LNCaP clone FGC (cell line): Measurements from ENCODE around the gene CENPP.
A peak's percentile ranks its signal among the peaks of the same experiment; 100 is the strongest.

Experiments
- DNase-seq: peaks from one replicate; pipeline ENCODE4 v3.0.0-alpha.2; 2011; ENCODE audit warnings: low read depth
- H3K4me3 ChIP-seq: 2 replicates; pipeline ENCODE4 v1.5.1; 2011; ENCODE audit warnings: mild to moderate bottlenecking, low read depth, low read length, control low read depth
- TF ChIP-seq, protein P1 (sequence below): IDR thresholded peaks from 2 replicates; pipeline ENCODE4 v1.5.1; 2012; ENCODE audit warnings: mild to moderate bottlenecking; ENCODE audit not compliant: control insufficient read depth, insufficient read depth; ENCODE audit errors: extremely low read depth

Gene CENPP

DNA sequence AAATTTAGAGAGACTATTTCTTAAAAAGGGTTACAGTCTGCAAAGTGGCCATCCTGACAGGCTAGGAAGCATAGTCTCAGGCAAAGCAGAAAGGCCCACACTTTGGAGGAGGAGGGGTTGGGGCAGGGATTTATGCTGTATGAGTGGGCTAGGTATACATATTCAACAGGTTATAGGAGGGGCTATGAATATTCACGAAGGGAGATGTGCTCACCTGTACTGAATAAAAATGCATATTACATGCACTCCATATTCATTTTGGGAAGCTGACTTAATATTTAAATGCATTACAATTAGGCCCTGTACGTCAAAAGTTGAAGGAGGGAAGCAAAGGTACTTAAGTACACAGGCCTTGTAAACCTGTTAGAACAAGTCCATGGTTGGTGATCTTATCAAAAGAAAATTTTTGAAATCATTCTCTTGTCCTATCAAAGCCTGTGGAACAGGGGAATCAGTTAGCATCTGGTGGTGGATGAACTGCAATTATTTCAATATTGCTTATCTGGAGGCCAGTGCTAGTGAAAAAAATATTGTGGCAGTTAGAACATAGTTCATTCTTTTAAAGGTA is 1.6 kb downstream of the CENPP start:
- no peak for DNase-seq
- TF ChIP-seq, protein P1, sequence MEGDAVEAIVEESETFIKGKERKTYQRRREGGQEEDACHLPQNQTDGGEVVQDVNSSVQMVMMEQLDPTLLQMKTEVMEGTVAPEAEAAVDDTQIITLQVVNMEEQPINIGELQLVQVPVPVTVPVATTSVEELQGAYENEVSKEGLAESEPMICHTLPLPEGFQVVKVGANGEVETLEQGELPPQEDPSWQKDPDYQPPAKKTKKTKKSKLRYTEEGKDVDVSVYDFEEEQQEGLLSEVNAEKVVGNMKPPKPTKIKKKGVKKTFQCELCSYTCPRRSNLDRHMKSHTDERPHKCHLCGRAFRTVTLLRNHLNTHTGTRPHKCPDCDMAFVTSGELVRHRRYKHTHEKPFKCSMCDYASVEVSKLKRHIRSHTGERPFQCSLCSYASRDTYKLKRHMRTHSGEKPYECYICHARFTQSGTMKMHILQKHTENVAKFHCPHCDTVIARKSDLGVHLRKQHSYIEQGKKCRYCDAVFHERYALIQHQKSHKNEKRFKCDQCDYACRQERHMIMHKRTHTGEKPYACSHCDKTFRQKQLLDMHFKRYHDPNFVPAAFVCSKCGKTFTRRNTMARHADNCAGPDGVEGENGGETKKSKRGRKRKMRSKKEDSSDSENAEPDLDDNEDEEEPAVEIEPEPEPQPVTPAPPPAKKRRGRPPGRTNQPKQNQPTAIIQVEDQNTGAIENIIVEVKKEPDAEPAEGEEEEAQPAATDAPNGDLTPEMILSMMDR = no peak
- H3K4me3 ChIP-seq = no peak overlapping the region

DNA sequence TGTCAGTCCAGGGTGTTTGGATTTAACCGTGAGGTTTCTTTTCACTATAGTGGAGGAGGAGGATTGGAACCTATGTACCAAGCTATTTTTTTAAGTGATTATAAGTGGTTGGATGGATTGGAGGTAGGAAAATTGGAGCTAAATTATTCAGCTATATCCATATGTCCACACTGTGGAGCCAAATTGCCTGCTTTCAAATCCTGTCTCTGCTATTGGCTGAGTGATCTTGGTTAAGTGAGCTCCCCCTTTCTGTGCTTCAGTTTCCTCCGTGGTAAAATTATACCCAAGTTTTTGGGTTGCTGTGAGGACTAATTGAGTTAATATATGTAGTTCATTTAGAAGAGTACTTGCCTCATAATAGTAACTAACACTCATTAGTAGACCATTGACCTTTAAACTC is 2.5 kb downstream of the CENPP start:
- TF ChIP-seq, protein P1 = peak; percentile 49
- DNase-seq = no peak
- no peak overlapping the region for H3K4me3 ChIP-seq

DNA sequence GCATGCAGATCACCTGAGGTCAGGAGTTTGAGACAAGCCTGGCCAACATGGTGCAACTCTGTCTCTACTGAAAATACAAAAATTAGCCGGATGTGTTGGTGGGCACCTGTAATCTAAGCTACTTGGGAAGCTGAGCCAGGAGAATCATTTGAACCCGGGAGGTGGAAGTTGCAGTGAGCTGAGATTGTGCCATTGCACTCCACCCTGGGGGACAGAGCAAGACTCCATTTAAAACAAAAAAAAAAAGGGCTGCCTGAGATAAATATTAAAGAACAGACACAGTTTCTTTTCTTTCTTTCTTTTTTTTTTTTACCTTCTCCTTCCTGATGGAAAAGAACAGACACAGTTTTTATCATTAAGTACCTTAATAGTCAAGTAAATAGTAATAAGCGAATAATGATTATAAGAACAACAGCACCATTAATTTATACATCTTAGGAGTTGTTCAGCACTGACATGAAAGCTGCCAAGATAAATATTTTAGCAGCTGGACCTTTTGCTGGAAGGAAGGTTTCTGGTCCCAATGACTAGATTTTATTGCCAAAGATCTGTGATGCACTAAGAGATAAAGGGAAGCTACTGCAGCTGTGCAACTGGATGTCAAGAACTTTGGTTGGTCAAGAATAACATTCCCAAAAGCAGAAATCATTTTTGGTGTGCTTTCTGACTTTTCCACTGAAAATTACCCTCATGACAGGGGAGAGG is 7.0 kb downstream of the CENPP start:
- TF ChIP-seq, protein P1 = no peak
- peak; percentile 96 for DNase-seq

DNA sequence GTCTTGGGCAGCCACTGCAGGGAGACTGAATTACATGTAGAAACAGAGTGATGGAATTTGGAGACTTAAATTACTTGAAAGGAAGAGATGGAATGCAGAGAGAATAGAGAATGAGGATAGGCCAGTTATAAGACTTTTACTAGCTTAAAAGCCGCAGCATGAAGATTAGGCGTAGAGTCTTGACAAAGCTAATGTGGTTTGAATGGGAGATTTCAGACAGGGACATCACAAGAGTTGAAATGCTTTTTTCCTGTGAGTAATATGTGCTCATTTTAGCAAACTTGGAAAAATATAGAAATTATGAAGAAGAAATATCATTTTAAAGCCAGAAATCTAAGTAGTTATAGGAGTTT is 7.5 kb downstream of the CENPP start:
- TF ChIP-seq, protein P1 = no peak
- DNase-seq = no peak
- H3K4me3 ChIP-seq = no peak overlapping the region

More for the DNA sequence above, 7.0 kb downstream of the CENPP start:
- no peak overlapping the region for H3K4me3 ChIP-seq

DNA sequence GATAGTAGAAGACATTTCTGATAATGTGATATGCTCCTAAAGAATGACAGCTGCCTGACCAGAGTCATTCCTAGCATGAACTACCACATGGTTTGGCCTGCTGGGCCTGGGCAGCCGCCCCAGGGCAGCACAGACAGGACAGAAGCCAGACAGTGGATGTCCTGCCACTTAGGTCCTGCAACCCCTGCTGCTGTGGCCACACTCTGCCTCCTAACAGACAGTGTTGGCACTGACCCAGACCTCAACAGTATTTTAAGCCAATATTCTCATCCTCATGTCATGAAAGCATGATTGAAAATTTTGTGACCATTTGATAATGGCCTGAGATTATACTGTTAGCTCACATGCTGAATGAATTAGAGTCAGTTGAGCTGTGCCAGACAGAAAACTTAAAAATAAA is 15.8 kb downstream of the CENPP start:
- no peak overlapping the region for H3K4me3 ChIP-seq
- TF ChIP-seq, protein P1 = no peak
- no peak for DNase-seq

DNA sequence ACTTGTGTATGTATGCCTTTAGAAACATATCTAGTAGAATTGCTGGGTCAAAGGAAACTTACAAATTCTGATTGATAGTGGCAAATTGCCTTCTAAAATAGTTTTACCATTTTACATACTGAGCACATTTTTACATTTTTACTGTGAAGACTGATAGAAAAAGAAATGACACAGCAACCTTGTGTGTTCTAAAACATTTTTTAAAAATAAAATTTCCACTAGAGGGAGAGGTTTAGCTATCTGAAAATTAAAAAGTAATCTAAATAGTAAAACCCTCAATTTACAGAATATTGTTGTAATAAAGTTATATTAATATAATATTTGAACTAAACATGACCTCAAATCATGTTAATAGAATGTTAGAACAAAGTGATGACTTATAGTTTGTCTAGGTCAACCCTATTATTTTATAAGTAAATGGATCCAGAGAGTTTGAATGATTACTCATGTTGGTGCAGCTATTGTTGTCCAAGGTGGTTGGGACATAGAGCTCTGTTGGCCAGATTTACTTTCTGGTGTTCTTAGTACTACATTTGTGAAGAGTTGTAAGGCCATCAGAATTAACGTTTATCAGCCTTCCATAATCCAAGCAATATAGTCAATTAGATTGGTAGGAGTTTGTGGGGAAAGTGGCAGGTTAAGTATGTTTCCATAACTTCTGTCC is 17.2 kb downstream of the CENPP start:
- TF ChIP-seq, protein P1 = peak; percentile 12; the same call in 1 of the 2 replicates
- DNase-seq = no peak
- H3K4me3 ChIP-seq = no peak overlapping the region
